ENCODE measurements around the gene MRPL37.

MRPL37 gene

DNA sequence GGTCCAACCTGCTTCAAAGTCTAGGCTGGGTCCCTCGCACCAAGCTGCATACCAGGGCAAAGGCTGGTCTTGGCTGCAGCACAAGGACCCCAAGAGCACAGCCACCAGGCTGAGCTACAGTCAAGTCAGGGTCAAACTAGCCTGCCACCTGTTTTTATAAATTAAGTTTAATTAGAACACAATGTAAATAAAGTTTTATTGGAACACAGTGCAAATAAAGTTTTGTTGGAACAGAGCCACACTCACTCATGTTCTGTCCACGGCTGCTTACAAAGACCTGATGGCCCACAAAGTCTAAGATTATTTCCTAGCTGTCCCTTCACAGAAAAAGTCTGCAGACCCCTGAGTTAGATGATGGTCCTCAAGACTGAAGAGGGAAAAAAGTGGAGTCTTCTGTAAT is 66.2 kb downstream of the MRPL37 start:
- no peak for DNase-seq

DNA sequence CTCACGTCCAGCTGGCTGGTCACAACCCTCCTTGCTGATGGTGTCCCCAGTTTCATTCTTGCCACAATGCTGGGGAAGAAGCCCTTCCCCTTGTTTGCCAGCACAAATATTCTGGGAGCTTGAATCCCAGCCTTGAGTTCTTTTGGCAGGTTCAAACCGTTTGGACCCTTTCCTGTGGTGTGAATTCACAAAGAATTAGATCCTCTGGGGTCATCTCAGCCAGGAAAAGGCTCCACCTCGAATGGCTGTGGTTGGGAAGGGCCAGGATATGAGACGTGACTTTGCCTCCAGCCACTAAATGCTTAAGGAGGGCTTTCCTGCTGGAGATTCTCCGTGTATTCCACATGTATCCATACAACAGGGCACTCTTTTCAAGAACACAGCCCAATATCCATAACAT is 66.9 kb downstream of the MRPL37 start:
- DNase-seq = no peak
